GM12873 (cell line): ENCODE data around the gene LLCFC1.

Source experiments
- CTCF ChIP-seq: IDR thresholded peaks from 2 replicates; pipeline ENCODE4 v1.5.1; 2012; ENCODE audit warnings: low read depth, mild to moderate bottlenecking, moderate library complexity, low read length, control low read depth; ENCODE audit not compliant: insufficient read depth; ENCODE audit errors: missing control alignments

Gene LLCFC1

GRCh38 chr7:142901426-142902259 is 37.6 kb upstream of the LLCFC1 start:
- TF ChIP-seq CTCF, result no peak

DNA sequence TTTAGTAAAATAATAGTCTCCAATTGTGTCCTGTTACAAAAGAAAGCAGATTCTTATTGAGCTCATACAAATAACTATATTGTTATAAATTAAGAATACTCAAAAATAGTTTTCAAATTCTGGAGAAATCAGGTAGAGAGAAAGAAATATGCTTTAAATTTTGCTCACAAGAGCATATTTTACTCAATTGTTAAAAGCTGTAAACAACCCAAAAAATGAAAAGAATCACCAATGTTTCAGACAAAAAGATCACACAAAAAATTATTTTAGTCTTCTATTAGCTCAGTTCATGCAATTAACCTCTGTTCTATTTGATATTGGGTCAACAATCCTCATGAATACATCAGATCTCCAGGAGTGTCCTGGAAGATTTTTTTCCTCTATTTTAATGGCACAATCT is 35.2 kb upstream of the LLCFC1 start:
- no peak for TF ChIP-seq CTCF

DNA sequence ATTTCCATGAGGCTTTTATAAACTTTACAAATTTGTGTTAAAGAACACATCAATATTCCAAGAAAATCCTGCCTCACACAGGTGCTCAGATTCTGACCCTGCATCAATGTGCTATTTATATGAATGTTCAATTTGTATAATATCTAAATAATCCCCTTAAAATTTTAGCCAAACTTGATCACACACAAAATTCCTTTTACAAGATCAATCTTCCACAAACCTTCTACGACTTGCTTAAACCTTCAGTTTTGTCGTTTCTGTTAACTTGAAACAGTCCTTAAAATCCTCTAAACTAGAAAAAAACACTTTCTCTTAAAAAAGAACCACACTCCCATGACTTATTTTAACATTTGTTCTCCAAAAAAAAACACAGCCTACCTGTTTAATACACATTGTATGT is 33.5 kb upstream of the LLCFC1 start:
- TF ChIP-seq CTCF, result no peak

DNA sequence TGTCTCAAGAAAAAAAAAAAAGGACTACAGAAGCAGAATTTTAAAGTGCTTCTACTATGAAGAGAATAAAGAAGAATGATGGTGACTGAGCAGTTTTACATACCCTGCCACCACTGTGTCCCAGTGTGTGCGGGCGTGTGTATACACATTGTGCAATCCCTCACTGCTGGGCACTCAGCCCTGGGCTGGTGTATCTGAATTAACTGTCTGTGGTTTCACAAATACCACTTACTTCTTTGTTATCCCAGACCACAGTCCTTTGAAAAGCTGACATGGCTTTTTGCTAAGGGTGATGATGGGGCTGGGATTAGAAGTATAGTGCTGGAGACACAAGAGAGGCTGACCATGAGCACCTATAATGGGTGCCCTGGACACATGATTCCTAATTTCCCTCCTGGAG is 32.6 kb upstream of the LLCFC1 start:
- TF ChIP-seq CTCF, result no peak

DNA sequence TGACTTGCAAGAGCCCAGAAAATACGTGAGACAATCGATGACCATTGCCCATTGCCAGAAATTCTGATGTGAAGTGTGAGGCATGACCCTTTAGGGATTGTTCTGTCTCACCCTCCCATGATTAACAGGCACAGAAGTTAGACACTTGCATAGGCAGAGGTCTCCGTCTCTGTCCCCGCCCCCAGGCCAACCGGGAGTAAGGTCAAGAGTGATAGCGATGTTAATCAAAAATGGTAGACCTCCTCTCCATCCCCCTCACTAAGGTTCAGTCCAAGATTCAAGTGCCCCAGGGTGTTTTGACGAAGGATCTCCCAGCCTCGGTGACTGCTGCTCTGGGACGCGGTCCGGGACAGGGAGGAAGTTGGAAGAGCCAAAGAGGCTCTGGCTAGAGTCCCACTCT is 31.0 kb upstream of the LLCFC1 start:
- TF ChIP-seq CTCF, result no peak

GRCh38 chr7:142908921-142909890 is 30.1 kb upstream of the LLCFC1 start:
- TF ChIP-seq CTCF, result peak; percentile 55

DNA sequence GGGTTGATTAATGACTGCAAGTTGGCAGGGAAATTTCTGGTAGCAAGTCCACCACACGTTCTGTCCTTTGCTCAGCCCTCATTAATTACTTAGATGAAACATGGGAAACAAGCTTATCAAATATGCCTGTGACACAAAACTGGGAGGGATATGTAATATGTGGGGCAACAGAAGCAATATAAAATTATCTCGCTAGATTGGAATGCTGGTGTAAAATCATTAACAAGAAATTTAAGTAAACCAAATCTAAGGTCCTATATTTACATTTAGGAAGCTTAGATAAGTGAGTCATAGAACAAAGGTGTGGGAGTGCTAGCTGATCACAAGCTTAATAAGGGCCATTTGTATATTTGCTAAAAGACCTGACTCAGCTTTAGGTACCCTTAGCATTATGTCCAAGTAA is 29.3 kb upstream of the LLCFC1 start:
- TF ChIP-seq CTCF, result no peak
